ENCODE data around the gene TJP3.

The TJP3 gene

GRCh38 chr19:3670796-3671679 is 37.1 kb upstream of the TJP3 start:
- no peak for DNase-seq (ENCODE audit: low read depth in 2 of 2)

- DNase-seq (ENCODE audit: low read depth in 2 of 2): no peak
Measured at GRCh38 chr19:3671680-3672574, 36.3 kb upstream of the TJP3 start.

- no peak for DNase-seq (ENCODE audit: low read depth in 2 of 2)
Measured at GRCh38 chr19:3672575-3672948, 35.6 kb upstream of the TJP3 start.

GRCh38 chr19:3672993-3673392 is 35.2 kb upstream of the TJP3 start:
- no peak for DNase-seq (ENCODE audit: low read depth in 2 of 2)

GRCh38 chr19:3673506-3674439 is 34.4 kb upstream of the TJP3 start:
- no peak for DNase-seq (ENCODE audit: low read depth in 2 of 2)

GRCh38 chr19:3674784-3675543 is 33.2 kb upstream of the TJP3 start:
- DNase-seq (ENCODE audit: low read depth in 2 of 2): no peak

GRCh38 chr19:3678188-3678587 is 30.0 kb upstream of the TJP3 start:
- no peak for DNase-seq (ENCODE audit: low read depth in 2 of 2)

- no peak for DNase-seq (ENCODE audit: low read depth in 2 of 2)
Measured at GRCh38 chr19:3679138-3679537, 29.0 kb upstream of the TJP3 start.

GRCh38 chr19:3679581-3679980 is 28.6 kb upstream of the TJP3 start:
- DNase-seq (ENCODE audit: low read depth in 2 of 2): no peak

GRCh38 chr19:3680939-3681338 is 27.2 kb upstream of the TJP3 start:
- no peak for DNase-seq (ENCODE audit: low read depth in 2 of 2)

- DNase-seq (ENCODE audit: low read depth in 2 of 2): no peak
Measured at GRCh38 chr19:3682286-3682685, 25.9 kb upstream of the TJP3 start.

GRCh38 chr19:3682741-3683404 is 25.3 kb upstream of the TJP3 start:
- no peak for DNase-seq (ENCODE audit: low read depth in 2 of 2)

- no peak for DNase-seq (ENCODE audit: low read depth in 2 of 2)
Measured at GRCh38 chr19:3683405-3684053, 24.7 kb upstream of the TJP3 start.

GRCh38 chr19:3684054-3684816 is 23.9 kb upstream of the TJP3 start:
- no peak for DNase-seq (ENCODE audit: low read depth in 2 of 2)

- DNase-seq (ENCODE audit: low read depth in 2 of 2): no peak
Measured at GRCh38 chr19:3684817-3685410, 23.3 kb upstream of the TJP3 start.

- no peak for DNase-seq (ENCODE audit: low read depth in 2 of 2)
Measured at GRCh38 chr19:3687393-3687773, 20.8 kb upstream of the TJP3 start.

- no peak for DNase-seq (ENCODE audit: low read depth in 2 of 2)
Measured at GRCh38 chr19:3687774-3688706, 20.1 kb upstream of the TJP3 start.
